Loucy (cell line): ENCODE measurements around the gene APBA3.

ENCODE experiments used
- H2AFZ ChIP-seq: fragments of 200-600 bp; sonication (generic); 2 replicates; pipeline ENCODE4 v1.6.0; 2016; ENCODE audit warnings: antibody characterized with exemption, mild to moderate bottlenecking, low read length, moderate library complexity
- H3F3A ChIP-seq: fragments of 200-600 bp; 2 replicates; pipeline ENCODE4 v1.6.0; 2016; ENCODE audit warnings: antibody characterized with exemption, low read depth, mild to moderate bottlenecking
- H3K27me3 ChIP-seq: fragments of 200-600 bp; sonication (generic); 2 replicates; pipeline ENCODE4 v1.6.1; 2014; ENCODE audit warnings: low read length, mild to moderate bottlenecking; ENCODE audit not compliant: insufficient read depth, poor library complexity, severe bottlenecking
- H3K36me3 ChIP-seq: fragments of 200-600 bp; sonication (generic); 2 replicates; pipeline ENCODE4 v1.6.1; 2016; ENCODE audit warnings: low read length; ENCODE audit not compliant: insufficient read depth
- H3K4me1 ChIP-seq: fragments of 200-600 bp; sonication (generic); 2 replicates; pipeline ENCODE4 v1.5.1; 2014; ENCODE audit warnings: low read length, mild to moderate bottlenecking; ENCODE audit not compliant: insufficient read depth, poor library complexity, severe bottlenecking
- H3K4me2 ChIP-seq: fragments of 200-600 bp; sonication (generic); 2 replicates; pipeline ENCODE4 v1.6.0; 2014; ENCODE audit warnings: antibody characterized with exemption, low read length, low read depth, mild to moderate bottlenecking; ENCODE audit not compliant: poor library complexity, severe bottlenecking
- H3K4me3 ChIP-seq: fragments of 200-600 bp; sonication (generic); 2 replicates; pipeline ENCODE4 v1.5.1; 2014; ENCODE audit warnings: low read length, mild to moderate bottlenecking, mixed read lengths; ENCODE audit not compliant: poor library complexity, severe bottlenecking
- H3K79me2 ChIP-seq: fragments of 200-600 bp; sonication (generic); 2 replicates; pipeline ENCODE4 v1.6.1; 2014; ENCODE audit warnings: low read length; ENCODE audit not compliant: insufficient read depth
- H3K9ac ChIP-seq: fragments of 200-600 bp; sonication (generic); 2 replicates; pipeline ENCODE4 v1.6.0; 2014; ENCODE audit warnings: mild to moderate bottlenecking, low read depth, low read length, moderate library complexity; ENCODE audit not compliant: poor library complexity, severe bottlenecking
- H3K9me2 ChIP-seq: fragments of 200-600 bp; sonication (generic); replicated peaks from 2 replicates; pipeline ENCODE4 v1.6.1; 2016; ENCODE audit warnings: low read depth, low read length, mixed read lengths
- H3K9me3 ChIP-seq: fragments of 200-600 bp; sonication (generic); 2 replicates; pipeline ENCODE4 v1.6.1; 2014; ENCODE audit warnings: mild to moderate bottlenecking, antibody characterized with exemption, low read length, low read depth; ENCODE audit not compliant: insufficient read depth
- H4K20me1 ChIP-seq: fragments of 200-600 bp; sonication (generic); 2 replicates; pipeline ENCODE4 v1.6.0; 2014; ENCODE audit warnings: antibody characterized with exemption, low read length, mild to moderate bottlenecking; ENCODE audit not compliant: insufficient read depth, poor library complexity, severe bottlenecking
- EZH2phosphoT487 ChIP-seq: fragments of 200-600 bp; IDR thresholded peaks from 2 replicates; pipeline ENCODE4 v1.6.1; 2018; ENCODE audit warnings: antibody characterized with exemption, mild to moderate bottlenecking, moderate library complexity, borderline replicate concordance
- TF ChIP-seq, protein P1 (sequence below): fragments of 200-600 bp; sonication (generic); conservative IDR thresholded peaks from 2 replicates; pipeline ENCODE4 v1.5.1; 2014; ENCODE audit warnings: mild to moderate bottlenecking, antibody characterized with exemption, low read length

Gene APBA3

DNA sequence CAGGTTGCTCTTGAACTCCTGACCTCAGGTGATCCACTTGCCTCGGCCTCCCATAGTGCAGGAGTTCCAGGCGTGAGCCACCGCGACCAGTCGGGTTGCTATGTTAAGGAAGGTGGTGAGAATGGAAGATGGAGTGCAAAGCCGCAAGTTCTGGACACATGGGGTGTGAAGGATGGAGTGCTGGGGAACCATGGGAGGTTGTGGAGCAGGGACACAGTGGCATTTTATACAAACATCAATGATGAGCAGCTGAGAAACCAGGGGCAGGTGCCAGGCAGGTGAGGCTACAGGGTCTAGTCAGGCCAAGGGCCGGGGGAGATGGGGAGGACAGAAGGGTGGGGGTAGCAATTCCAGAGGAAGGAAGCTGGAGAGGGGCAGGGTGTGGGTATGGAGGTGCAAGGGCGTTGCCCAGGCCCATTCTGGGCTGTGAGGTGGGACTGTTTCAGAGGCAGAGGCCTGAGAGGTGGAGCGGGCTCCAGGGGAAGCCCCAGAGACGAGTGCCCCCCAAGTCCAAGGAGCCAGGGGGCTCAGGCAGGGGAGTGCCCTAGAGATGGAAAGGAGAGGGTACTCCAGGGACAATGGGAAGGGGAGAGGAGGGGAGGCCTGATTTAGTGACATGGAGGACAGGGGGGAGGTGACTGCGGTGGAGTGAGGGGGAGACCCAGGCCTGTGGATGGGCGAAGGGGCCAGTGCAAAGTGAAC, 12.5 kb upstream of the APBA3 start:
- Histone ChIP-seq H3K27me3 (no peaks in the 10 kb centered on the region), H2AFZ (no peak overlapping the region), H3K9me3 (no peaks in the 10 kb centered on the region), H3K4me2 (no peak overlapping the region), H3F3A (no peaks in the 10 kb centered on the region), H3K4me3 (no peak overlapping the region), H4K20me1 (no peaks in the 10 kb centered on the region), H3K4me1 (no peaks in the 10 kb centered on the region), H3K36me3 (no peaks in the 10 kb centered on the region), H3K9ac (no peak overlapping the region), H3K9me2 (no peaks in the 10 kb centered on the region), H3K79me2 (no peaks in the 10 kb centered on the region)
- TF ChIP-seq, protein P1, sequence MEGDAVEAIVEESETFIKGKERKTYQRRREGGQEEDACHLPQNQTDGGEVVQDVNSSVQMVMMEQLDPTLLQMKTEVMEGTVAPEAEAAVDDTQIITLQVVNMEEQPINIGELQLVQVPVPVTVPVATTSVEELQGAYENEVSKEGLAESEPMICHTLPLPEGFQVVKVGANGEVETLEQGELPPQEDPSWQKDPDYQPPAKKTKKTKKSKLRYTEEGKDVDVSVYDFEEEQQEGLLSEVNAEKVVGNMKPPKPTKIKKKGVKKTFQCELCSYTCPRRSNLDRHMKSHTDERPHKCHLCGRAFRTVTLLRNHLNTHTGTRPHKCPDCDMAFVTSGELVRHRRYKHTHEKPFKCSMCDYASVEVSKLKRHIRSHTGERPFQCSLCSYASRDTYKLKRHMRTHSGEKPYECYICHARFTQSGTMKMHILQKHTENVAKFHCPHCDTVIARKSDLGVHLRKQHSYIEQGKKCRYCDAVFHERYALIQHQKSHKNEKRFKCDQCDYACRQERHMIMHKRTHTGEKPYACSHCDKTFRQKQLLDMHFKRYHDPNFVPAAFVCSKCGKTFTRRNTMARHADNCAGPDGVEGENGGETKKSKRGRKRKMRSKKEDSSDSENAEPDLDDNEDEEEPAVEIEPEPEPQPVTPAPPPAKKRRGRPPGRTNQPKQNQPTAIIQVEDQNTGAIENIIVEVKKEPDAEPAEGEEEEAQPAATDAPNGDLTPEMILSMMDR: no peak
- no peak for TF ChIP-seq EZH2phosphoT487

- Histone ChIP-seq H3K9me2 (no peaks in the 10 kb centered on the region), H3K79me2 (no peaks in the 10 kb centered on the region), H3K9ac (no peak within 1 kb of the TSS), H4K20me1 (no peaks in the 10 kb centered on the region), H3K9me3 (no peaks in the 10 kb centered on the region), H3K27me3 (no peaks in the 10 kb centered on the region), H3K36me3 (peaks cover 7% of the 10 kb centered on the region; the same call in 1 of the 2 replicates), H3K4me1 (no peaks in the 10 kb centered on the region), H3K4me2 (no peak within 1 kb of the TSS), H3F3A (no peaks in the 10 kb centered on the region), H3K4me3 (no peak within 1 kb of the TSS), H2AFZ (no peak within 1 kb of the TSS)
- TF ChIP-seq, protein P1: no peak
- TF ChIP-seq EZH2phosphoT487: no peak
Measured at GRCh38 chr19:3771906-3772455, 10.5 kb upstream of the APBA3 start, which contains the start of gene RAX2. Gene RAX2 (minus strand): TSS chr19:3772228. CDS start chr19:3771742, 486 bp downstream.

DNA sequence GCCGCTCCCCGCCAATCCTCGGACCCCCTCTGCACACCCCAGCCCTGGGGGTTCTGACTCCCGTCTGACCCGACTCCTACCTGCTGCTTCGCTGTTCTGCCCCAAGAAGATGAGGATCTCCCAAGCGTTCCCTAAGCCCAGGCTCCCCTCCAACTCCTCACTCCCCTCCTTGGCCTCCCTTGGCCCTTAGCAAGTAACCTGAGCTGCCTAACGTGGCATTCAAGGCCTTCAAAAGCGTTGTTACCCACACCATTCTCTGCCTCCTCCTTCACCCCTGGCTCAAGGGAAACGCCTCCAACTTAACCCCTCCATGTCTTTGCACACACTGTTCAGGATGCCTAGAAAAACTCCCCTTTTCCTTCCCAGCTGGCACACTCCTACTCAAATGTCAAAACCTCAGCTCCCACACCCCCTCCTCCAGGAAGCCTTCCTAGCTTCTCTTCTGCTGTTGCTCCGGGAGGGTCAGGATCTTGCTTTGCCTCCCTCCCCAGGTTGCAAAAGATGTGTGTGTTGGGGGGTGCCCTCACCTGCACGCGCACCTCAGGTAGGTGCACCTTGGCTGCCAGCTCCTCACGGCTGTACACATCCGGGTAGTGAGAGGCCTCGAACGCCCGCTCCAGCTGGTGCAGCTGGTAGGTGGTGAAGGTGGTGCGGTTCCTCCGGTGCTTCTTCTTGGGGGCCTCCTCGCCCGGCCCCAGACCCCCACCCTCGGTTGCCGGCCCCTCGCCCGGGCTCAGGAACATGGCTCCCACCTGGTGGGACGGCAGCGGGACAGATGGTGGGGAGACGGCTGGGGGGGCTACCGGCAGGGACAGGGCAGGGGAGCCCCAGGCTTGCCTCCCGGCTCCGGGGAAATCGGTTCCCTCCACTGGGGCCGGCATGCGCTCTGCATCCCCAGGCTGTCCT, 9.8 kb upstream of the APBA3 start:
- TF ChIP-seq, protein P1: no peak
- no peak for TF ChIP-seq EZH2phosphoT487
- no peaks in the 10 kb centered on the region for H3K4me1 ChIP-seq
- no peaks in the 10 kb centered on the region for H3K9me2 ChIP-seq
- H3F3A ChIP-seq: no peaks in the 10 kb centered on the region
- no peak overlapping the region for H3K4me3 ChIP-seq
- H2AFZ ChIP-seq: no peak overlapping the region
- H3K9me3 ChIP-seq: no peaks in the 10 kb centered on the region
- H3K27me3 ChIP-seq: no peaks in the 10 kb centered on the region
- H4K20me1 ChIP-seq: no peaks in the 10 kb centered on the region
- no peak overlapping the region for H3K4me2 ChIP-seq
- H3K9ac ChIP-seq: no peak overlapping the region
- H3K36me3 ChIP-seq: peaks cover 7% of the 10 kb centered on the region; the same call in 1 of the 2 replicates
- no peaks in the 10 kb centered on the region for H3K79me2 ChIP-seq
